ENCODE measurements around the gene GBE1. TPM values are rescaled to one million over a fixed set of nuclear protein-coding genes. Genes with fewer than 3 reads are reported as not detected.

GBE1 gene
- total RNA-seq, 1 experiment from 2014 or later = 7.7 TPM

GRCh38 chr3:81696090-81696489 lies 65.4 kb downstream of the GBE1 start:
- no peaks in the 10 kb centered on the region for H3K27me3 ChIP-seq (ENCODE audit: control insufficient read depth, insufficient read depth, low read length)
- DNase-seq = no peak
- no peak overlapping the region for H3K4me3 ChIP-seq (ENCODE audit: insufficient read depth, low read depth, low read length)
- H3K36me3 ChIP-seq (replicated peaks; ENCODE audit: control insufficient read depth, insufficient read depth, low read length) = no peaks in the 10 kb centered on the region

GRCh38 chr3:81695302-81695701 lies 66.1 kb downstream of the GBE1 start:
- no peak overlapping the region for H3K4me3 ChIP-seq (ENCODE audit: insufficient read depth, low read depth, low read length)
- no peak for DNase-seq
- H3K36me3 ChIP-seq (replicated peaks; ENCODE audit: control insufficient read depth, insufficient read depth, low read length) = no peaks in the 10 kb centered on the region
- H3K27me3 ChIP-seq (ENCODE audit: control insufficient read depth, insufficient read depth, low read length) = no peaks in the 10 kb centered on the region

GRCh38 chr3:81694662-81695061 lies 66.8 kb downstream of the GBE1 start:
- Histone ChIP-seq H3K36me3 (replicated peaks; ENCODE audit: control insufficient read depth, insufficient read depth, low read length) (no peaks in the 10 kb centered on the region), H3K27me3 (ENCODE audit: control insufficient read depth, insufficient read depth, low read length) (no peaks in the 10 kb centered on the region), H3K4me3 (ENCODE audit: insufficient read depth, low read depth, low read length) (no peak overlapping the region)
- no peak for DNase-seq

- no peak for DNase-seq
- no peak overlapping the region for H3K4me3 ChIP-seq (ENCODE audit: insufficient read depth, low read depth, low read length)
Measured at GRCh38 chr3:81692766-81693165, 68.7 kb downstream of the GBE1 start.

GRCh38 chr3:81689617-81690016 lies 71.8 kb downstream of the GBE1 start:
- H3K36me3 ChIP-seq (replicated peaks; ENCODE audit: control insufficient read depth, insufficient read depth, low read length) = no peaks in the 10 kb centered on the region
- H3K4me3 ChIP-seq (ENCODE audit: insufficient read depth, low read depth, low read length) = no peak overlapping the region
- DNase-seq = no peak
- H3K27me3 ChIP-seq (ENCODE audit: control insufficient read depth, insufficient read depth, low read length) = no peaks in the 10 kb centered on the region

More at GRCh38 chr3:81692766-81693165, 68.7 kb downstream of the GBE1 start:
- Histone ChIP-seq H3K27me3 (ENCODE audit: control insufficient read depth, insufficient read depth, low read length) (no peaks in the 10 kb centered on the region), H3K36me3 (replicated peaks; ENCODE audit: control insufficient read depth, insufficient read depth, low read length) (no peaks in the 10 kb centered on the region)

GRCh38 chr3:81684751-81685395 lies 76.6 kb downstream of the GBE1 start:
- no peaks in the 10 kb centered on the region for H3K27me3 ChIP-seq (ENCODE audit: control insufficient read depth, insufficient read depth, low read length)
- no peak for DNase-seq
- no peak overlapping the region for H3K4me3 ChIP-seq (ENCODE audit: insufficient read depth, low read depth, low read length)
- H3K36me3 ChIP-seq (replicated peaks; ENCODE audit: control insufficient read depth, insufficient read depth, low read length) = no peaks in the 10 kb centered on the region

GRCh38 chr3:81676706-81677456 lies 84.6 kb downstream of the GBE1 start:
- DNase-seq = no peak
- no peak overlapping the region for H3K4me3 ChIP-seq (ENCODE audit: insufficient read depth, low read depth, low read length)
- no peaks in the 10 kb centered on the region for H3K27me3 ChIP-seq (ENCODE audit: control insufficient read depth, insufficient read depth, low read length)
- H3K36me3 ChIP-seq (replicated peaks; ENCODE audit: control insufficient read depth, insufficient read depth, low read length) = no peaks in the 10 kb centered on the region

- no peak for DNase-seq
- H3K36me3 ChIP-seq (replicated peaks; ENCODE audit: control insufficient read depth, insufficient read depth, low read length) = no peaks in the 10 kb centered on the region
- H3K4me3 ChIP-seq (ENCODE audit: insufficient read depth, low read depth, low read length) = no peak overlapping the region
- no peaks in the 10 kb centered on the region for H3K27me3 ChIP-seq (ENCODE audit: control insufficient read depth, insufficient read depth, low read length)
Measured at GRCh38 chr3:81674690-81675089, 86.8 kb downstream of the GBE1 start.

- Histone ChIP-seq H3K36me3 (replicated peaks; ENCODE audit: control insufficient read depth, insufficient read depth, low read length) (no peaks in the 10 kb centered on the region), H3K4me3 (ENCODE audit: insufficient read depth, low read depth, low read length) (no peak overlapping the region)
- no peak for DNase-seq
Measured at GRCh38 chr3:81668283-81668682, 93.2 kb downstream of the GBE1 start.

GRCh38 chr3:81666502-81667121 lies 94.8 kb downstream of the GBE1 start:
- no peak for DNase-seq
- Histone ChIP-seq H3K27me3 (ENCODE audit: control insufficient read depth, insufficient read depth, low read length) (no peaks in the 10 kb centered on the region), H3K4me3 (ENCODE audit: insufficient read depth, low read depth, low read length) (no peak overlapping the region), H3K36me3 (replicated peaks; ENCODE audit: control insufficient read depth, insufficient read depth, low read length) (no peaks in the 10 kb centered on the region)

More at GRCh38 chr3:81668283-81668682, 93.2 kb downstream of the GBE1 start:
- H3K27me3 ChIP-seq (ENCODE audit: control insufficient read depth, insufficient read depth, low read length) = no peaks in the 10 kb centered on the region

- no peak overlapping the region for H3K4me3 ChIP-seq (ENCODE audit: insufficient read depth, low read depth, low read length)
- H3K36me3 ChIP-seq (replicated peaks; ENCODE audit: control insufficient read depth, insufficient read depth, low read length) = no peaks in the 10 kb centered on the region
- no peak for DNase-seq
- no peaks in the 10 kb centered on the region for H3K27me3 ChIP-seq (ENCODE audit: control insufficient read depth, insufficient read depth, low read length)
Measured at GRCh38 chr3:81663114-81663513, 98.3 kb downstream of the GBE1 start.

GRCh38 chr3:81660036-81660435 lies 101.4 kb downstream of the GBE1 start:
- H3K27me3 ChIP-seq (ENCODE audit: control insufficient read depth, insufficient read depth, low read length) = no peaks in the 10 kb centered on the region
- no peaks in the 10 kb centered on the region for H3K36me3 ChIP-seq (replicated peaks; ENCODE audit: control insufficient read depth, insufficient read depth, low read length)
- DNase-seq = no peak
- H3K4me3 ChIP-seq (ENCODE audit: insufficient read depth, low read depth, low read length) = no peak overlapping the region

- H3K27me3 ChIP-seq (ENCODE audit: control insufficient read depth, insufficient read depth, low read length) = no peaks in the 10 kb centered on the region
- no peaks in the 10 kb centered on the region for H3K36me3 ChIP-seq (replicated peaks; ENCODE audit: control insufficient read depth, insufficient read depth, low read length)
- no peak for DNase-seq
- no peak overlapping the region for H3K4me3 ChIP-seq (ENCODE audit: insufficient read depth, low read depth, low read length)
Measured at GRCh38 chr3:81658322-81658997, 103.0 kb downstream of the GBE1 start.

- Histone ChIP-seq H3K4me3 (ENCODE audit: insufficient read depth, low read depth, low read length) (no peak overlapping the region), H3K36me3 (replicated peaks; ENCODE audit: control insufficient read depth, insufficient read depth, low read length) (no peaks in the 10 kb centered on the region), H3K27me3 (ENCODE audit: control insufficient read depth, insufficient read depth, low read length) (no peaks in the 10 kb centered on the region)
- DNase-seq = no peak
Measured at GRCh38 chr3:81651139-81651538, 110.3 kb downstream of the GBE1 start.

Data from H7 (cell line).